AG08396 (cell line): Measurements from ENCODE around the gene SRRM3.
"Not testable (repeated sequence)": the region's sequence is repeated elsewhere in the genome, so short reads cannot be mapped to it uniquely, and the experiment has no call there.

Experiments
- DNase-seq: peaks from one replicate; pipeline ENCODE4 v3.0.0; 2012; ENCODE audit warnings: low spot score, mixed read lengths

Gene SRRM3

DNA sequence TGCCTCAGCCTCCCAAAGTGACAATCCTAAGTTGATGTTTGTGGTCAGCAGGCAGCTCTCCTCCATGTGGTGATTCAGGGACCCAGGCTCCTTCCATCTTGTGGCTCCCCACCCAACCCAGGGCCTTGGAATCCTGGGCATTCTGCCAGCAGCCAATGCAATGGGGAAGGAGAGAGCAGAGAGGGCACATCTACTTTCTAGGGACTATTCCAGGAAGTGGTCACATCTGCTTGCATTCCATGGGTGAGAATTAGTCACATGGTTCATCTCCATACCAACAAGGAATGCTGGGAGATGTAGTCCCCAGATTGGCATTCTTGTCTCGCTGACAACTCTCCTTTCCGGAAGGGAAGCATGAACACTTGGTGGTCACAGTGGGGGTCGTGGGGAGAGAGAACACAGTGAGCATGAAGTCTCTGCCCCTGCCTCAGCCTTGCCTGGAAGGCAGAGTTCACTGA is 9.9 kb upstream of the SRRM3 start:
- DNase-seq: peak; percentile 32

DNA sequence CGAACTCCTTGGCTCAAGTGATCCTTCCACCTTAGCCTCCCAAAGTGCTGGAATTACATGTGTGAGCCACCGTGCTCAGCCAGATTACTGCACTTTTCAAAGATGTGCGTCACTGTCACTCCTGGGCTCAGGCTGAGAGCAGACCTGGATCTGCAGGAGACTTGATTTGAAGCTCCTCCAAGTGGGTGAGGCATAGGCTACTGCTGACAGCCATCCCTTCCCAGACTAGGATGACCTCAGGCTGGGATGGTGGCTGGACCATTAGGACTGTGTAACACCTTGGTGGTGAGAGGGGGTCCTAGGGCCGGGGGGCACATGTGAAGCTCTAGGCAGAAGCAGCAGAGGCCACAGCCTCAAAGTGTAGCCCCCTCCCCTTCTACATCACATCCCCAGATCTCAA is 8.2 kb upstream of the SRRM3 start:
- DNase-seq: no peak

DNA sequence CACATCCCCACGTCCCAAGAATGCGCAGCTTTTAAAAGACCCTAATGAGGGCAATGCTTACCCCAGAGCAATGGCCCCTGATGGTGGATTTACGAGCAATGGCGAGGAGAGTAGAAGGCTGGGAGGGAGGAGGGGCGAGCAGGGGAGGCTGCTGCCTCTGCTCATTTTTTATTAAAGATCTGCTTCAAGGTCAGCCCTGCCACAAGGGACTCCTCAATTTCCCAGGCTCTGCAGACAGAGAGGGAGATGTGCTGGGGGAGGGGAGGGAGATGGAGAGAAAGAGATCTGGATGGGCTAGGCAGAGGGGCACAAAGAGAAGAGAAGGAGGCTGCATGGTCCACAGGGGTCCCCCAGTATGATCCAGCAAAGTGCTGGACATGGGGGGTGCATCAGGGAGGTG is 7.8 kb upstream of the SRRM3 start:
- DNase-seq: no peak

DNA sequence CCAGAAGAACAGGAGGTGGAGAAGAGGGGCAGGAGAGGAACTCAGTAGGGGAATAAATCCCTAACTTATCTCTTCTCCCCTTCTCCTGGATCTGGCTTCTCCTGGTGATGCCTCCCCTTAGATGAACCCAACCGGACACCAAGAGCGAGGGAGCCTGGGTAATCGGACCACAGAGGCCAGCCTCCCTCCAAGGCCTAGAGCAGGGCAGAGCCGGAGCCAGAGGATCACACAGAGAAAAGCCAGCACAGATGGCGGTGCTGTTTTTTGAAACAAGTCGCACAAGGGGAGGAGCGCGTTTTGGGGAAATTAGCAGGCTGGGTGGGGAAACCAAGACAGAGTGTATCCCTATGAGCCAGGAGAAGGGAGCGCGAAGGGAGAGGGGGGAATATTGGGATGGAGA is 4.9 kb upstream of the SRRM3 start:
- no peak for DNase-seq

DNA sequence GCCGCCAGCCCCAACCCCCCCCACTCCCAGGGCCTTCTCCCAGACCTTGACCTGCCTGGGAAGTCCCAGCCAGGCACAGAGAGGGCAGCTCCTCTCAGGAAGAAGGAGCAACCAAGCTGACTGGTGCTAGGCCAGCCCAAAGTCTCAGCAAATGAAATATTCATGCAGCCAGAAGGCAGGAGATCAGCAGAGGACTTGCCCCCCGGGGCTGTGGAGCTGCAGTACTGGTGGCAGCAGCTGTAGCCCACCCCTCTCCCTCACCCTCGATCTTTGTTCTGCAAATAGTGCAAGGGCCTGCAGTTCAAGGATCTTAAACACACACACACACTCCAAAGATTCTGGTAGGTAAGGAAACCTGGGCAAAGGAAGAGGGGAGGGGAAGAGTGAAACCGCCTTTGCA is 3.5 kb upstream of the SRRM3 start:
- no peak for DNase-seq

DNA sequence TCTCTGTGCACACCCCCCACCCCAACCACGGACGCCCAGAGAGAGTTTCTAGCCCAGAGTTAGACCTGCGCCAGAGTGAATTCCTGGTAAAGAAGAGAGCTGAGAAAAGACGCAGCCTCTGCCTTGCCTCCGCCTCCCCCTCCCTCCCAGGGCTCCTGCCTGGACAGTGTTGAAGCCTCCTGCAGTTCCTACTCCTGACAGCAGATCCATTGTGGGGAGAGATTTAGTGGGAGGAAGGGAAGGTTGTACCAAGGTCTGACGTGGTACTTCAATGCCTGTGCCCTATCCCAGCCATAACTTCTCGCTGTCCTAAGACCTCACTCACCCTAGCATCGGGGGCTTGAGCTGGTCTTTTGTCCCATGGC is 952 bp downstream of the SRRM3 start:
- no peak for DNase-seq

DNA sequence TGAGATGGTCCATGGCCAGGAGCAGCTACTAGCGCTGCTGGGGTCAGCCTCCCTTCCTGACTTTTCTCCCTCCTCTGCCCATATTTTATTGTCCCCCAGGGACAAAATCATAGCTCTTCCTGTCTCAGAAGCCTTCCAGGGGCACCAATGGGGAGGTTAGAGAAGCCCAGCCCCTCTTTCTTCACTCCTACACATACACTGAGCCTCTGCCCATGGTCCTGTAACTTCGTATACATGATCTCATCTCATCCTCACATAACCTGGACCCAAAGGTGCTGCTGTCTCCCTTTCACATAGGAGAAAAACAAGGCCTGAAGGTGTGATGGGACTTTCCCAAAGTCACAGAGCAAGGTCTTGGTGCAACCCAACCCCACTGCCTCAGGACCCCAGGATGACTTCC is 2.5 kb downstream of the SRRM3 start:
- no peak for DNase-seq

DNA sequence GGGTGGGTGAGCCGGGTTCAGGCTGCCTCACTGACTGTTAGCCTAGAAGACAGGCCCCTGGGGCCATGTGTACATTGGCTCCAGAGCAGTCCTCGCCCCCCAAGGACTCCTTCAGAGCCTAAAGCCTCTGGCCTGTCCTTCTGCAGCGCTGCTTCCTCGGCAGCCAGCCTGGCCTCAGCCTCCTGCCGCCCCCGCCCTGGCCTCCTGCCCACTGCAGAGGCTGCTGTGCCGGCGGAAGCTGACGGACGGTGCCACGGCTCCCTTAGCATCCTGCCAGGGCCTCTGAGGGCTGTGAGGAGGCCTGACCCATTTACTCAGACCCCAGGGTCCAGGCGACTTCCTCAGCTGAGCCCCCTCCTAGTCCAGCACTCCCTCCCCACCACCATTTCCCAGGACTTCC is 4.9 kb downstream of the SRRM3 start:
- peak; percentile 58 for DNase-seq

DNA sequence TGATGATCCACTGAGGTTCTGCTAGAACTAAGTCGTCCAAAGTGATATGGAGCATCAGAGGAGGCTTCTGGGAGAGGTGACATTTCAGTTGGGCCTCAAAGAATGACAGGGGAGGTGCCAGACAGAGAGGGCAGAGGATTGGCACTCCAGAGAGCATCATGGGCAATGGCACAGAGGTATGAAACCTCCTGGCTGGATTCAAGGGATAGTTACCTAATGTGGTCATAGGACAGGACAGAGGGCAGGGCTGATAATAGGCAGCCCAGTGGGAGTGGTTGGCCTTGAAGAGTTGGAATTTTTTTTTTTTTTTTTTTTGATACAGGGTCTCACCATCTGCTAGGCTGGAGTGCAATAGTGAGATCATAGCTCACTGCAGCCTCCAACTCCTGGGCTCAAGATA is 7.6 kb downstream of the SRRM3 start:
- DNase-seq: no peak

DNA sequence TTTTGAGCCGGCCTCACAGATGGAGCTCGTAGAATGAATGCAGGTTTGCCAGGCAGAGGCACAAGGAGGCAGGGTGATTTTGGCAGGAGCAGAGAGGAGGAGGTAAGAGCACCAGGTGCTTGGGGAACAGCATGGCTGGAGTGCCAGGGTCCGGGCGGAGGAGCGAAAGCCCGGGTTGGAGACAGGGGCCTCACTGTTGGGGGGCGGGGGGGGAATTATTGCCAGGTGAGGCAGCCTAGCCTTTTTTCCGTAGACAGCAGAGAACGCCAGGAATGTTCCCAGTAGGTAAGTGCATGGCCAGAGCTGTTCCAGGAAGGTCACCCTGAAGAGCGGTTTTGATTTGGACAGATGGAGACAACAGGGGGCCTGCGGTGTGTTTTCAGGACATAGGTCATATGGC is 9.5 kb downstream of the SRRM3 start:
- DNase-seq: no peak

DNA sequence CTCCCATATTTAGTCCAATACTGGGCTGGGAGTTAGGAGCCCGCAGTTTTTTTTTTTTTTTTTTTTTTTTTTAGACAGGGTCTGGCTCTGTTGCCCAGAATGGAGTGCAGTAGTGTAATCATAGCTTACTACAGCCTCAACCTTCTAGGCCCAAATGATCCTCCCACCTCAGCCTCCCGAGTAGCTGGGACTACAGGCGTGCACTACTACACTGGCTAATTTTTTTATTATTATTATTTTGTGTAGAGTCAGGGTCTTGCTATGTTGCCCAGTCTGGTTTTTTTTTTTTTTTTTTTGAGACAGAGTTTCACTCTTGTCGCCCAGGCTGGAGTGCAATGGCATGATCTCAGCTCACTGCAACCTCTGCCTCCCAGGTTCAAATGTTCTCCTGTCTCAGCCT is 13.7 kb downstream of the SRRM3 start:
- DNase-seq: not testable (repeated sequence)

DNA sequence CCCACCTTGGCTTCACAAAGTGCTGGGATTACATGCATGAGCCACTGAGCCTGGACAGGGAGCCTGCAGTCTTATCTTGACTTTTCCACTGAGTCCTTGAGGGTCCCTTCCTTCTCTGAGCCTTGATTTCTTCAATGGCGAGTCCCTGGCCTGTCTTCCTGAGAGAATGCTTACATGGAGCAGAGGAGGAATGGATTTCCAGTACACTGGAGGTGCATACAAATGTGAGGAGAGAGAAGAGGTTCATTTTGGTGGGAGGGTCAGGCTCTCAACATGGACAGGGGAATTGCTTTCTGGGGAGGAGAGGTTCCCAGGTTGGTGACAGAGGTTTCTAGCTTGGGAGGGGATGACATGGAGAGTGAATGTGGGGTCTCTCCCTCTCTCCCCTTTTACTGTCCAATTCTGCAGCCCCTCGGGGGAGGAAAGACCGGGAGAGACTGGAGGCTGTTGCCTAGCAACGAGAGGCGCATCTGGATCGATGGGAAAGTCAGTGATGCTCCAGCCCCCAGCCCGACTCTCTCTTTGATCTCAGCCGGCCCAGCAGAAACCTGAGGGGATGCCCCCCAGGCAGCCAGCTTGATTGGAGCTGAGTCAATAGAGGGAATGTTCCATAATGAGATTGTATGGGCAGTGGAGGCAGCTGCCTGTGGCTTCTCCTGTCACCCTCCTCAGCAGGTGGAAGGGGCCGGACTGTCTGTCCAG is 14.8 kb downstream of the SRRM3 start:
- DNase-seq: no peak

DNA sequence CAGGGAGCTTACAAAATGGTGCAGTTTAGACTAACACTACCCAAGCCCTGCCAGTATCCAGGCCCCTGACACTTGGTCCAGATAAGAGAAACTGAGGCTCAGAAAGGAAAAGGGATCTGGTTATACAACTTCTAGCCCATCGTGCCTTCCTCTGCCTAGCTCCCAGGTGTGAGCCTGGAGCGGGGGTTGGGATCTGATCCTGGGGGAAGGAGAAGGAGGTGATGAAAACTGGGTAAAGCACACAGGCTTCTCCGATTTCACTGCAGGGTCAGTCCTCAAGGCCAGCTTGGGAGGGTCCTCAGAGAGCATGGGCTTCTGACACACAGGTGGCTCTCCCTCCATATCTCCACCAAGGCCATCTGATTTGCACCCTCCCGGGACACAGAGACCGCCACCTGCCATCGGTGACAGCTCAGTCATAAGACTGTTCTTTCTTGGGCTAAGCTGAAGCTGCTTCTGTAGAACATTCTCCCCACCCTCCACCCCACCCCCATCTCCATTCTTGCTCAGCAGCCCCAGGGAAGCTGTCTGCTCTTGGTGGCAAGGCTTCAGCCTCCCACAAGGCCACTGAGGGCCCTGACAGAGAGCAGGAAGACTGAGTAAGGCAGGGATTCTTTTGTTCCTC is 16.4 kb downstream of the SRRM3 start:
- DNase-seq: no peak

DNA sequence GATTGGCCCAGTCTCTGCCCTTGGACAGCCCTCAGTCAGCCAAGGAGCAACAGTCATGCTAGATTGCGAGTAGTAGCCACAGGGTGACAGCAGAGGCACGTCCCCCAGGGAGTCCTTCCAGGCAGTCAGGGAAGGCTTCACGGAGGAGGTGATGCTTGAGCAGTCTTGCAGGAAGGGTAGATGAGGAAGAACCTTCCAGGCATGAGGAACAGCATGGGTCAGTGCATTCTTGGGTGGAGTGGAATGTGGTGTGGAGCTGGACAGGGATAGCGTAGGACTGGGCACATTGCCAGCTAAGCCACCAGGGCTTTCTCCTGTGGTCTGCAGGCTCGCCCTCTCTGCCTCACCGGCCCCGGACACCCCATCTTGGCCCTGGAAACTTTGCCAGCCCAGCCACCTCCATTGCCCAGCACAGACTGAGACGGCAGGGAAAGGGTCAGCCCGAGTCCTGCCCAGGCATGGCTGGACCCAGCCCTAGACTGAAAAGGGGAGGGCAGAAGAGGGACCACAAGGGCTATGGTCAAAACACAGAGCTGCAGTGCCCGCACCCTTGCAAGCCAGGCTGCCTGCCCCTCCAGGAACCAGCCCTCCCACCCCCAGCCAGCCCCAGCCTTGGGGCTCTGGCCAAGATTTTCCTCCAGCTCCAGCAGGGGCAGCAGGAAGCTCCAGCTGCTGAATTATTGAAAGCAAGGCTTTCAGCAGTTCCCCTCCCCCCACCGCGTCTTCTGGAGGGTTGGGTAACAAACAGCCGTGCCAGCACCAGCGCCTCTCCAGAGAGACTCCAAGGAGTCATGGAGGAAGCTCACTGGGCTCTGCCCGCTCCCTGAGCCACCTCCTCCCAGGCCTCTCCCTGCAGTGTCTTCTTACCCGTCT is 18.7 kb downstream of the SRRM3 start:
- DNase-seq: peak; percentile 36

DNA sequence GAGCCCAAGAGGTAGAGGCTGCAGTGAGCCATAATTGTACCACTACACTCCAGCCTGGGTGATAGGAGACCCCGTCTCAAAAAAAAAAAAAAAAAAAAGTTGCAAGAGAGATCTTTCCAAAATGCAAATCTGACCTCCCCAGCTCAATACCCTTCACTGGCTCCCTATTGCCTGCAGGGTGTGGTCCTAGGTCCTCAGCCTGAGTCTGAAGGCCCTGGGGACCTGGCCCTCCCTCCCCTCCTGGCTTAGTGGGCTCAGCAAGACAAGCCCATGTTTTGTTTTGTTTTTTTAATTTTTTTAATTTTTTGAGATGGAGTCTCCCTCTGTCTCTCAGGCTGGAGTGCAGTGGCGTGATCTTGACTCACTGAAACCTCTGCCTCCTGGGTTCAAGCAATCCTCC is 20.6 kb downstream of the SRRM3 start:
- DNase-seq: no peak

DNA sequence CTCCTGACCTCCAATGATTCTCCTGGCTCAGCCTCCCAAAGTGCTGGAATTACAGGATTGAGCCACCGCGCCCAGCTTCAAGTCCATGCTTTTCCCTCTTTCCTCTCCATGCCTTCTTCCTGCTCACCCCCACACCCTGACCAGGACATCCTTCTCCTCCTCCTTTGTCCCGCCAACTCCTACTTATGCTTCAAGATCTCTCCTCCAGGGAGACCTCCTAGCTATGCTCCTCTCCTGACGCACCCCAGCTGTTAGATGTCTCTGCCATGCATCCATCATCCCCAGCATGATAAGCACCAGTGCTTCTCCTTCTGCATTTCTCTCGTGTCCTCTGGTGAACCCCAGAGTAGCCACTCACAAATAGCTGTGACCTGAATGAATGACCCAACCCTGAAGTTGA is 21.1 kb downstream of the SRRM3 start:
- no peak for DNase-seq

DNA sequence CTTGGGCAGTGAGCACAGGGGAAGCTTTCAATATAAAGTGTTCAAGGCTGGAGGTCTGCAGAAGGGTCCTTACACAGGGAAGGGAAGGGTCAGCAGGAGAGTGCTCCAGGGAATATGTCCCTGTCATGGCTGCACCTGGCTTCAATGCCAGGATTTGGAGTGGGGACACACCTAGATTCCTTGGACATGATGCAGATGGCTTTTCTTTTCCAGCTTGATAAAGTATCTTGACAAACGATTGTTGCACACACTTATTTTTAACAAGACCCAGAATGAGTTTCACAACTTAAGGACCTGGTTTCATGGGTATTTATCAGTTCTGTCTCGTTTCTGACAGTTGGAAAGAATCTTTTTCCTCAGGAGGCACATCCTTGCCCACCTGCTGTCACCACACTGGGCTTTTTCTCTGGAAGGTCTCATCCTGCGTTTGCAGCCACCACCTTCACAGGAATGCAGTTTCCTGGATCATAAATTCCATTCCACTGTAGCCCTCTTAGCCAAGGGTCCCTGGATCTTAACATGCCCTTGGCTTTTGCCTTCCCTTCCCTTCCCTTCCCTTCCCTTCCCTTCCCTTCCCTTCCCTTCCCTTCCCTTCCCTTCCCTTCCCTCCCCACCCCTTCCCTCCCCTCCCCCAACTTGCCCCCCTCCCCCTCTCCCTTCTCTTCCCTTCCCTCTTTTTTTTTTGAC is 21.7 kb downstream of the SRRM3 start:
- no peak for DNase-seq

DNA sequence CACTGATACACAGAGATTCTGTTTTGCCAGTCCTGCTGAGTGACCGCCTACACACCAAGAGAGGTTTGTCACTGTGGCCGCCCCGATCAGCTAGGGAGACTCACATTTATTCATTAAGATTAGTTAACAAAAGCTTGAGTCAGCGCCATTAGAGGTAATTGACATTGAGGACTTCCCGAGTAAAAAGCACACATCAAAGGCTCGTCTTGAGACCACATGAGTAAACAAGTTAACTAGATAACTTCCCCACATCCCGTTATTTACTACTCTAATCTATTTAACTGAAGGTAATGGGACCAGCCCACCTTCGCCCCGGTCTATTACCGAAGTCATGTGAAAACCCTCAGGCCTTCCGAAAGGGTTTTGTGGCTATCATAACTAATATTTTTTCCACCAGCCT is 23.0 kb downstream of the SRRM3 start:
- no peak for DNase-seq

DNA sequence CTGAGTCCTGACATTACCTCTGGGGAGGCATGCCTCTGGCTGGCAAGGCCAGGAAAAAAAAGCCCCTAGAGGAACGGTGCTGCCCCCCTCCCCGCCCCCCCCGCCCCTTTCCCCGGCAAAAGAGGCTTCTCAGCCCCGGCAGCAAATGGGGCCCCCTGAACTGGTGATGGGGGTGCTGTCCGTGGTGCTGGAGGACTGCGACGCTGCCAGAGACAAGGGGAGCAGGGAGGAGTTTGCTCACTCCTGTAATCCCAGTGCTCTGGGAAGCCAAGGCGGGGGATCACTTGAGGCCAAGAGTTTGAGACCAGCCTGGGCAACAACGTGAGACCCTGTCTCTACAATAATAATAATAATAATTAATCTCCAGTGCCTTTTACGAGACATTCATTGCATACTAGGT is 23.7 kb downstream of the SRRM3 start:
- peak; percentile 63 for DNase-seq

DNA sequence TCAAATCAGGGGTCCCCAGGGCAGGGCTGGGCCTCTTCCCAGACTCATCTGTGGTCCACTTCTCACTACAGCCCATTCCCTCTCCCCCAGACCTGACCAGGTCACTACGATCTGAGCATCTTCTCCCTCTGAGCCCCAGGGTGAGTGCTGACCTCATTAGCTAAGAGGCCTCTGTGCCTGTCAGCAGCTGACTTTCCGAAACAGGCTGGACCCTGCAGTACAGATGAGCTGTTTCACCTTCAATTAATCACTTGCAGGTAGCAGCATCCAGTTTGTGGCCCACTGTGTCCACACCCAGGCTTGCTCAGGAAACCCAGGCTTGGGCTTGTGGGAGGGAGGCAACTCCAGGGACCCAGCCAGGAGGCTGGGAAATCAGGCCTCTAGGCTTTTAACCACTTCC is 24.3 kb downstream of the SRRM3 start:
- DNase-seq: no peak

DNA sequence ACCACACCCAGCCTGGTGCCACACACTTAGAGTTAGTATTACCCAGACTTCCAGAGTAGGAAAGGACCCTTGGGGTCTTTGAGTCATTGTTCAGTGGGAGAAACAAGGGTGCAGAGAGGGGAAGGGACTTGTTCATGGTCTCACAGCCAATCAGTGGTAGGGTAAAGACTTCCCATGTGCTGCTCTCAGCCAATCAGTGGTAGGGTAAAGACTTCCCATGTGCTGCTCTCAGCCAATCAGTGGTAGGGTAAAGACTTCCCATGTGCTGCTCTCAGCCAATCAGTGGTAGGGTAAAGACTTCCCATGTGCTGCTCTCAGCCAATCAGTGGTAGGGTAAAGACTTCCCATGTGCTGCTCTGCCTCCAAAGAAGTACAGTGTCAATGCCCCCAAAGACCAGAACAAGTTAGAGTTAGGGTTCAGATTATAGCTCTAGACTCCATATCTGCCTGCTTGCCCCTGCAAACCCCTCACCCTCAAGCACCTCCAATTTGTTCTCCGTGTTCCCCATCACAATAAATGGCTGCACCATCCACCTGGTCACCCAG is 25.3 kb downstream of the SRRM3 start:
- not testable (repeated sequence) for DNase-seq

DNA sequence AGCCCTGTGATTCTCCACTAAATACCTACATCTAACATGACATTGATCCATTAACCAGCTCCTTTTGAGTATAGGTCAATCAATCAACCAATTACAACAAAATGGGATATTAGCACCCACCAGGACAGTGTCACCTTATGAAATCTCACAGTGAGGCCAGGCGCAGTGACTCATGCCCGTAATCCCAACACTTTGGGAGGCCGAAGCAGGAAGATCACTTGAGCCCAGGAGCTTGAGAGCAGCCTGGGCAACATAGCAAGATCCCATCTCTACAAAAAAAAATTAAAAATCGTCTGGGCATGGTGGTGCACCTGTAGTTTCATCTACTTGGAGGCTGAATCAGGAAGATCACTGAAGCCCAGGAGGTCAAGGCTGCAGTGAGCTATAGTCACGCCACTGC is 28.5 kb downstream of the SRRM3 start:
- DNase-seq: no peak
